HG02943 (cell line): Measurements from ENCODE around the gene TMTC2.

Experiments
- ATAC-seq: cut with Tn5 transposase; IDR thresholded peaks from one replicate; pipeline ENCODE4 v1.9.1; 2021; ENCODE audit warnings: mild to moderate bottlenecking, low read depth, moderate library complexity; ENCODE audit not compliant: unreplicated experiment

The TMTC2 gene

GRCh38 chr12:83156815-83157214 is 470.1 kb downstream of the TMTC2 start:
- no peak for ATAC-seq

GRCh38 chr12:83157604-83158003 is 470.9 kb downstream of the TMTC2 start:
- ATAC-seq = no peak

- no peak for ATAC-seq
Measured at GRCh38 chr12:83158613-83159207, 472.0 kb downstream of the TMTC2 start.

GRCh38 chr12:83161456-83161855 is 474.8 kb downstream of the TMTC2 start:
- no peak for ATAC-seq

GRCh38 chr12:83168751-83169150 is 482.0 kb downstream of the TMTC2 start:
- ATAC-seq = no peak

- ATAC-seq = no peak
Measured at GRCh38 chr12:83172441-83172840, 485.7 kb downstream of the TMTC2 start.

GRCh38 chr12:83172866-83173649 is 486.4 kb downstream of the TMTC2 start:
- no peak for ATAC-seq

- no peak for ATAC-seq
Measured at GRCh38 chr12:83179999-83180398, 493.3 kb downstream of the TMTC2 start.

- ATAC-seq = no peak
Measured at GRCh38 chr12:83181074-83181473, 494.4 kb downstream of the TMTC2 start.

GRCh38 chr12:83183132-83183531 is 496.4 kb downstream of the TMTC2 start:
- ATAC-seq = no peak
